GDM1 (cell line): ENCODE data around the gene TOP2A.

Experiments used
- DNase-seq: peaks from one replicate; lab custom pipeline; 2025; lab: John Stamatoyannopoulos, UW

The TOP2A gene

GRCh38 chr17:40453881-40454612, 36.4 kb upstream of the TOP2A start:
- no peak for DNase-seq

GRCh38 chr17:40452921-40453378, 35.3 kb upstream of the TOP2A start:
- no peak for DNase-seq

GRCh38 chr17:40452216-40452787, 34.6 kb upstream of the TOP2A start:
- DNase-seq = no peak

GRCh38 chr17:40451420-40451819, 33.7 kb upstream of the TOP2A start:
- DNase-seq = no peak

GRCh38 chr17:40450175-40450574, 32.5 kb upstream of the TOP2A start:
- peak; percentile 34 for DNase-seq

- DNase-seq = no peak
Observed at GRCh38 chr17:40448639-40449261, 31.1 kb upstream of the TOP2A start.

- peak; percentile 71 for DNase-seq
Observed at GRCh38 chr17:40448213-40448638, 30.5 kb upstream of the TOP2A start.

GRCh38 chr17:40447806-40448205, 30.1 kb upstream of the TOP2A start:
- DNase-seq = no peak

- DNase-seq = no peak
Observed at GRCh38 chr17:40447148-40447644, 29.5 kb upstream of the TOP2A start.

- DNase-seq = no peak
Observed at GRCh38 chr17:40445751-40446468, 28.2 kb upstream of the TOP2A start.

GRCh38 chr17:40443988-40444899, 26.5 kb upstream of the TOP2A start:
- no peak for DNase-seq

GRCh38 chr17:40443196-40443987, 25.7 kb upstream of the TOP2A start, which contains the start of gene IGFBP4:
Gene IGFBP4, plus strand, starts transcription at chr17:40443450. Its CDS starts 286 bp downstream, at chr17:40443736.
- peak; percentile 72 for DNase-seq

- no peak for DNase-seq
Observed at GRCh38 chr17:40442392-40443195, 24.9 kb upstream of the TOP2A start.

GRCh38 chr17:40440166-40440565, 22.5 kb upstream of the TOP2A start:
- no peak for DNase-seq

- peak; percentile 52 for DNase-seq
Observed at GRCh38 chr17:40437095-40437732, 19.5 kb upstream of the TOP2A start.

- no peak for DNase-seq
Observed at GRCh38 chr17:40436636-40437035, 18.9 kb upstream of the TOP2A start.

GRCh38 chr17:40433551-40434415, 16.1 kb upstream of the TOP2A start:
- no peak for DNase-seq
